HL-60 (cell line): Measurements from ENCODE around the gene MICU1.
A peak's percentile ranks its signal among the peaks of the same experiment; 100 is the strongest.

ENCODE experiments used
- POLR2AphosphoS5 ChIP-seq: IDR thresholded peaks from 2 replicates; pipeline ENCODE4 v1.6.1; 2012; ENCODE audit warnings: low read depth
- TF ChIP-seq, protein P1 (sequence below): IDR thresholded peaks from one replicate; pipeline ENCODE4 v1.5.1; 2011; ENCODE audit warnings: low read length, control low read depth, inconsistent platforms; ENCODE audit not compliant: insufficient read depth
- TF ChIP-seq, protein P2 (sequence below): IDR thresholded peaks from 2 replicates; pipeline ENCODE4 v1.6.1; 2012; ENCODE audit warnings: low read depth; ENCODE audit not compliant: insufficient replicate concordance

- TF ChIP-seq, protein P1, sequence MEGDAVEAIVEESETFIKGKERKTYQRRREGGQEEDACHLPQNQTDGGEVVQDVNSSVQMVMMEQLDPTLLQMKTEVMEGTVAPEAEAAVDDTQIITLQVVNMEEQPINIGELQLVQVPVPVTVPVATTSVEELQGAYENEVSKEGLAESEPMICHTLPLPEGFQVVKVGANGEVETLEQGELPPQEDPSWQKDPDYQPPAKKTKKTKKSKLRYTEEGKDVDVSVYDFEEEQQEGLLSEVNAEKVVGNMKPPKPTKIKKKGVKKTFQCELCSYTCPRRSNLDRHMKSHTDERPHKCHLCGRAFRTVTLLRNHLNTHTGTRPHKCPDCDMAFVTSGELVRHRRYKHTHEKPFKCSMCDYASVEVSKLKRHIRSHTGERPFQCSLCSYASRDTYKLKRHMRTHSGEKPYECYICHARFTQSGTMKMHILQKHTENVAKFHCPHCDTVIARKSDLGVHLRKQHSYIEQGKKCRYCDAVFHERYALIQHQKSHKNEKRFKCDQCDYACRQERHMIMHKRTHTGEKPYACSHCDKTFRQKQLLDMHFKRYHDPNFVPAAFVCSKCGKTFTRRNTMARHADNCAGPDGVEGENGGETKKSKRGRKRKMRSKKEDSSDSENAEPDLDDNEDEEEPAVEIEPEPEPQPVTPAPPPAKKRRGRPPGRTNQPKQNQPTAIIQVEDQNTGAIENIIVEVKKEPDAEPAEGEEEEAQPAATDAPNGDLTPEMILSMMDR, result no peak
- TF ChIP-seq, protein P2, sequence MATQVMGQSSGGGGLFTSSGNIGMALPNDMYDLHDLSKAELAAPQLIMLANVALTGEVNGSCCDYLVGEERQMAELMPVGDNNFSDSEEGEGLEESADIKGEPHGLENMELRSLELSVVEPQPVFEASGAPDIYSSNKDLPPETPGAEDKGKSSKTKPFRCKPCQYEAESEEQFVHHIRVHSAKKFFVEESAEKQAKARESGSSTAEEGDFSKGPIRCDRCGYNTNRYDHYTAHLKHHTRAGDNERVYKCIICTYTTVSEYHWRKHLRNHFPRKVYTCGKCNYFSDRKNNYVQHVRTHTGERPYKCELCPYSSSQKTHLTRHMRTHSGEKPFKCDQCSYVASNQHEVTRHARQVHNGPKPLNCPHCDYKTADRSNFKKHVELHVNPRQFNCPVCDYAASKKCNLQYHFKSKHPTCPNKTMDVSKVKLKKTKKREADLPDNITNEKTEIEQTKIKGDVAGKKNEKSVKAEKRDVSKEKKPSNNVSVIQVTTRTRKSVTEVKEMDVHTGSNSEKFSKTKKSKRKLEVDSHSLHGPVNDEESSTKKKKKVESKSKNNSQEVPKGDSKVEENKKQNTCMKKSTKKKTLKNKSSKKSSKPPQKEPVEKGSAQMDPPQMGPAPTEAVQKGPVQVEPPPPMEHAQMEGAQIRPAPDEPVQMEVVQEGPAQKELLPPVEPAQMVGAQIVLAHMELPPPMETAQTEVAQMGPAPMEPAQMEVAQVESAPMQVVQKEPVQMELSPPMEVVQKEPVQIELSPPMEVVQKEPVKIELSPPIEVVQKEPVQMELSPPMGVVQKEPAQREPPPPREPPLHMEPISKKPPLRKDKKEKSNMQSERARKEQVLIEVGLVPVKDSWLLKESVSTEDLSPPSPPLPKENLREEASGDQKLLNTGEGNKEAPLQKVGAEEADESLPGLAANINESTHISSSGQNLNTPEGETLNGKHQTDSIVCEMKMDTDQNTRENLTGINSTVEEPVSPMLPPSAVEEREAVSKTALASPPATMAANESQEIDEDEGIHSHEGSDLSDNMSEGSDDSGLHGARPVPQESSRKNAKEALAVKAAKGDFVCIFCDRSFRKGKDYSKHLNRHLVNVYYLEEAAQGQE, result no peak
- peak; percentile 96 for TF ChIP-seq POLR2AphosphoS5
These were observed 305.1 kb downstream of the MICU1 start for GRCh38 chr10:72320676-72321247.
